ENCODE data around the gene PDE4B. TPM values are rescaled to one million over a fixed set of nuclear protein-coding genes. Genes with fewer than 3 reads are reported as not detected.

PDE4B gene
- total and polyA plus RNA-seq, 12 donors, result 1.2 to 14.9 (median 3.9) TPM

- no peak for TF ChIP-seq POLR2A (IDR thresholded peaks at IDR 0.05)
- no peak for TF ChIP-seq CTCF (IDR thresholded peaks at IDR 0.05)
- no peaks in the 10 kb centered on the region for H3K4me1 ChIP-seq (replicated peaks in 1 of 2)
- no peaks in the 10 kb centered on the region for H3K9me3 ChIP-seq (replicated peaks in 1 of 3)
- H3K4me3 ChIP-seq, result no peak overlapping the region
- H3K27me3 ChIP-seq, result peaks cover 6% of the 10 kb centered on the region
- H3K36me3 ChIP-seq (replicated peaks in 1 of 2), result no peaks in the 10 kb centered on the region
- DNase-seq, result no peak
- intact Hi-C loops (cut with DNase I), result no loop called here
- no peak overlapping the region for H3K27ac ChIP-seq
Observed at GRCh38 chr1:66152034-66152433, 359.3 kb downstream of the PDE4B start.

GRCh38 chr1:66154394-66154793 is 361.7 kb downstream of the PDE4B start:
- DNase-seq, result no peak
- no peak overlapping the region for H3K27ac ChIP-seq
- H3K27me3 ChIP-seq, result peaks cover 6% of the 10 kb centered on the region
- H3K9me3 ChIP-seq (replicated peaks in 1 of 3), result no peaks in the 10 kb centered on the region
- H3K4me1 ChIP-seq (replicated peaks in 1 of 2), result no peaks in the 10 kb centered on the region
- no peak overlapping the region for H3K4me3 ChIP-seq
- WGBS, 4 donors, result 54 to 81% (median 57%) methylated on average over 3 of the region's 3 CpGs
- intact Hi-C loops (cut with DNase I), result no loop called here
- no peaks in the 10 kb centered on the region for H3K36me3 ChIP-seq (replicated peaks in 1 of 2)
- TF ChIP-seq POLR2A (IDR thresholded peaks at IDR 0.05) (no peak), CTCF (IDR thresholded peaks at IDR 0.05) (no peak)

GRCh38 chr1:66156144-66156543 is 363.4 kb downstream of the PDE4B start:
- 78 to 97% (median 85%) methylated on average over 1 of the region's 1 CpG for WGBS, 4 donors
- TF ChIP-seq CTCF (IDR thresholded peaks at IDR 0.05) (no peak), POLR2A (IDR thresholded peaks at IDR 0.05) (no peak)
- no peak overlapping the region for H3K4me3 ChIP-seq
- no peaks in the 10 kb centered on the region for H3K36me3 ChIP-seq (replicated peaks in 1 of 2)
- intact Hi-C loops (cut with DNase I), result no loop called here
- H3K27ac ChIP-seq, result no peak overlapping the region
- no peak for DNase-seq
- H3K4me1 ChIP-seq (replicated peaks in 1 of 2), result no peaks in the 10 kb centered on the region
- H3K9me3 ChIP-seq (replicated peaks in 1 of 3), result no peaks in the 10 kb centered on the region
- H3K27me3 ChIP-seq, result peaks cover 6% of the 10 kb centered on the region

- no peak for DNase-seq
- Histone ChIP-seq H3K4me3 (no peak overlapping the region), H3K9me3 (replicated peaks in 1 of 3) (no peaks in the 10 kb centered on the region), H3K27me3 (no peaks in the 10 kb centered on the region), H3K4me1 (replicated peaks in 1 of 2) (no peaks in the 10 kb centered on the region), H3K27ac (no peak overlapping the region), H3K36me3 (replicated peaks in 1 of 2) (no peaks in the 10 kb centered on the region)
- intact Hi-C loops (cut with DNase I), result no loop called here
- 81 to 90% (median 85%) methylated on average over 1 of the region's 1 CpG for WGBS, 4 donors
- TF ChIP-seq POLR2A (IDR thresholded peaks at IDR 0.05), result no peak
- no peak for TF ChIP-seq CTCF (IDR thresholded peaks at IDR 0.05)
Observed at GRCh38 chr1:66159800-66160199, 367.1 kb downstream of the PDE4B start.
